ENCODE measurements around the gene ALLC.

ALLC gene

GRCh38 chr2:3683748-3684454, 25.9 kb downstream of the ALLC start:
- no peak for TF ChIP-seq TAF1 (IDR thresholded peaks at IDR 0.05; ENCODE audit: borderline replicate concordance, insufficient read depth, low read length)
- no peak for TF ChIP-seq SIN3A (IDR thresholded peaks at IDR 0.05; ENCODE audit: borderline replicate concordance, insufficient read depth, low read length)
- no peak for TF ChIP-seq FOXP2 (optimal IDR thresholded peaks at IDR 0.05; ENCODE audit: borderline replicate concordance, extremely low read depth, extremely low read length, insufficient read depth)
- TF ChIP-seq REST (IDR thresholded peaks at IDR 0.05; ENCODE audit: insufficient read depth in 1 of 2, low read depth in 2 of 2, low read length in 2 of 2): no peak
- no peak for TF ChIP-seq POLR2AphosphoS5 (IDR thresholded peaks at IDR 0.05; ENCODE audit: low read depth, low read length)

- TF ChIP-seq FOXP2 (optimal IDR thresholded peaks at IDR 0.05; ENCODE audit: borderline replicate concordance, extremely low read depth, extremely low read length, insufficient read depth) (no peak), SIN3A (IDR thresholded peaks at IDR 0.05; ENCODE audit: borderline replicate concordance, insufficient read depth, low read length) (no peak), POLR2AphosphoS5 (IDR thresholded peaks at IDR 0.05; ENCODE audit: low read depth, low read length) (no peak), TAF1 (IDR thresholded peaks at IDR 0.05; ENCODE audit: borderline replicate concordance, insufficient read depth, low read length) (no peak), REST (IDR thresholded peaks at IDR 0.05; ENCODE audit: insufficient read depth in 1 of 2, low read depth in 2 of 2, low read length in 2 of 2) (no peak)
These were observed 32.2 kb downstream of the ALLC start for GRCh38 chr2:3689998-3690748.

DNA sequence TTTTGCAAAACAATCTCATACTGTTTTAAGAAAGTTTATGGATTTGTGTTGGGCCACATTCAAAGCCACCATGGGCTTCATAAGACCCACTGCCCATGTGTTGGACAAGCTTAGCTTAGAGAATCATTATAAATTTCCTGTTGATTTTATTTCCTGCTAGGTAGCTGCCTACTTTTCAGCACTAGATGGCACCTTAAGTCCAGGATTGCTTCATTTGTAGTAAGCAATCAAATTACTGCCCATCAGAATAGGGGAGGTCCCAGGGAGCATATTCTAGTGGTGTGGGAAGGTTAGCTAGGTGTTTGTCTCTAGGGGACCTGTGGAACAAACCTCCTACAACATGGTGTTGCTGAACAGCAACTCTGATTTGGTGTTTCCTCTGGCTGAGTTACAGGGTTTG, 34.4 kb downstream of the ALLC start:
- TF ChIP-seq TAF1 (IDR thresholded peaks at IDR 0.05; ENCODE audit: borderline replicate concordance, insufficient read depth, low read length): no peak
- TF ChIP-seq REST (IDR thresholded peaks at IDR 0.05; ENCODE audit: insufficient read depth in 1 of 2, low read depth in 2 of 2, low read length in 2 of 2): no peak
- TF ChIP-seq POLR2AphosphoS5 (IDR thresholded peaks at IDR 0.05; ENCODE audit: low read depth, low read length): no peak
- no peak for TF ChIP-seq FOXP2 (optimal IDR thresholded peaks at IDR 0.05; ENCODE audit: borderline replicate concordance, extremely low read depth, extremely low read length, insufficient read depth)
- TF ChIP-seq SIN3A (IDR thresholded peaks at IDR 0.05; ENCODE audit: borderline replicate concordance, insufficient read depth, low read length): no peak

DNA sequence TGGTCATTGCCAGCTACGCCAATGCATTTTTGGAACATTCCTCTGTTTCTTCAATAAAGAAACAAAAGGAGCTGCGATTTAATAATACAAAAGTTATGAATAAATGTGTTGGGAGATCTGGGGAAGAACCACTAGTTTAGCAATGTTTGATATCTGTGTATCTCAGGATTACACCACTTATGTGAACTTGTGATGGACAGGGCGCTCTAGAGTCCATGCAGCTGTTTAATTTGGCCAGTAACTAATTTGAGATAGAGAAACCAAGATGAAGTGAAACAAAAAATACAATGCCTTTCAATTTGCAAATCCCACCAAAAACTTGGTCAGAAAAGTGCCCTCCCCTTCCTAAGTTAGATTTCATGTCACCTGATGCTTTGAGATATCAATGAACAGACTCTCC, 38.5 kb downstream of the ALLC start:
- no peak for TF ChIP-seq REST (IDR thresholded peaks at IDR 0.05; ENCODE audit: insufficient read depth in 1 of 2, low read depth in 2 of 2, low read length in 2 of 2)
